HG03095 (cell line): ENCODE results near the gene THRA.

Experiments
- ATAC-seq: cut with Tn5 transposase; IDR thresholded peaks from one replicate; pipeline ENCODE4 v1.9.1; 2021; ENCODE audit warnings: moderate library complexity; ENCODE audit not compliant: unreplicated experiment

The THRA gene

DNA sequence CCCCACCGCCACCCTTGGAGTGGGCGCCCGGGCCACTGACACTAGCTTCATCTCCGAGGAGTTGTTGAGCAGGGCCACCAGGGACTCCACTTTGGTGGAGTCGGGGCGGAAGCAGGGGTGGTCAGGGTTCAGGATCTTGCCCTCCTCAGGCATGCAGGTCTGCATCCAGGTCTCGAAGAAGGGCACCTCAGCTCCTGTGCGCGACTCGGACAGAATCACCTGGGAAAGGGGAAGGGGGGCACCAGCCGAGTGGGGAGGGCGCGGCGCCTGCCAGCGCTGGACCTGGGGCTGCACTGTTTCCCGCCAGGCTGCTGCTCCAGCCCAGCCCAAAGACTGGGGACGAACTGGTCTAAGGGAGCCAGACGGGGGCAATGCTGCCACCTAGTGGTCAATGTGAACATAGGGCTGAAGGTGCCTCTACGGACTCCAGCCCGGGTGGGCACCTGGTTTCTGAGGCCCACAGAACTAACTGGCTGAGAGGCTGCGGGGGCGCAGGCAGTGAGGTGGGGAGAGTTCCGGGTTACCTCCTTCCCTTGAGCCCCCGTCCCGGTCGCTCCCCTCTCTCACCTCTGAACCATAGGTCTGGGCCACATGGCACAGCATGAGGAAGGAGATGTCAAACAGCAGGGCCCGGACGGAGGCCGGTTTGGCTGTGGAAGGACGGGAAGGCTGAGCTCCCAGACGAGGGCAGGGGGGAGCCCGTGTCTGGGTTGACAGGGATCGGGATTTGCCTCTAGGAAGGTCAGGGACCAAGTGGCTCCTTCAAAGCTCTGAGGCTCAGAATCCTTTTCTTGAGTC is 35.8 kb upstream of the THRA start:
- ATAC-seq = no peak

DNA sequence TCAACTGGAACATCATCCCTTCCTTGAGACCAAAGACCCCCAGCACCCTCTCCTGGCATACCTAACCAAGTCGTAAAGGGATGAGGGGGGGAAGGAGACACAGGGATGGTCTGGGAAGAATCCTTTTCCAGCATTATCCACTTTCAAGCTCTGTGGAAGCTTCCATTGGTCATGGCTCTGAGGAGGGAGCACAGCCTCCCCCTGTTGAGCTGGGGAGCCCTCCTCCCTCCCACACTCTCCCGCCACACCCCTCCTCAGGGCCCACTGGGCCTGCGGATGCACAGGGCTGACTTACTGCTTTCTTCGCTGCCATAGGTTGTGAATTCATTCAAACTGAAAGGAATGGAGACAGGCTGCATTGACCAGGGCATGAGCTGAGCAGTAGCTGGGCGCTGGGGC is 35.2 kb upstream of the THRA start:
- no peak for ATAC-seq

DNA sequence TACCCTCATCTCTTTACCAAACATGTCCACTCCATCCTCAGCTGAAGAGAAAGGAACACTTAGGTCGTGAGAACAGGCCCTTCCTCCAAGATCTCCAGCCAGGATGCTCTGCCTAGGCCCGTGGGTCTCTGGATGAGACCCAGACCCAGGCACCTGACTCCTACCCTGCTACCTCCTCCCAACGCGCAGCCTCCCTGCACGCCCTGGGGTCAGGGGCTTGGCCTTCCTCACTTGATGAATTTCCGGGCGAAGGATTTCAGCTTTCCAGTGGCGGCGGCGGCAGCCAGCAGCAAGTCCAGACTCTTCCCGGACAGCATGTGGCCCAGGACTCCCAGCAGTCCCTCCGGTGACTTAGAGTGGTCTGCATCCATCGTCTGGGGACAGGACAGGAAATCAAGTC is 34.2 kb upstream of the THRA start:
- ATAC-seq = no peak

DNA sequence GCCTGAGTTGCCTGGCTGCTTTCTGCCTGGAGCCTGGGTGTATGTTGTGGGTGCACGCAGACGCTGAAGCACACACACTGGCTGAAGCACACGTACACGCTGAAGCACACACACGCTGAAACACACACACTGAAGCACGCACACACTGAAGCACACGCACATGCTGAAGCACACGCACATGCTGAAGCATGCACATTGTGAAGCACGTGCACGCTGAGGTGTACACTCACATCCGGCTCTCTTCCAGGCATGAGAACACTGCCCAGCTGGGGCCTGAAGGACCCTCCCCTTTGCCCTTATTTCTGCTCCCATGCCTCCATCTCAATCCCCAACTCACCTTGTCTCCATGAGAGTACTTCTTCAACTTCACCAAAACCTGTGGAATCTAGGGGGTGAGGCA is 31.1 kb upstream of the THRA start:
- ATAC-seq = no peak

DNA sequence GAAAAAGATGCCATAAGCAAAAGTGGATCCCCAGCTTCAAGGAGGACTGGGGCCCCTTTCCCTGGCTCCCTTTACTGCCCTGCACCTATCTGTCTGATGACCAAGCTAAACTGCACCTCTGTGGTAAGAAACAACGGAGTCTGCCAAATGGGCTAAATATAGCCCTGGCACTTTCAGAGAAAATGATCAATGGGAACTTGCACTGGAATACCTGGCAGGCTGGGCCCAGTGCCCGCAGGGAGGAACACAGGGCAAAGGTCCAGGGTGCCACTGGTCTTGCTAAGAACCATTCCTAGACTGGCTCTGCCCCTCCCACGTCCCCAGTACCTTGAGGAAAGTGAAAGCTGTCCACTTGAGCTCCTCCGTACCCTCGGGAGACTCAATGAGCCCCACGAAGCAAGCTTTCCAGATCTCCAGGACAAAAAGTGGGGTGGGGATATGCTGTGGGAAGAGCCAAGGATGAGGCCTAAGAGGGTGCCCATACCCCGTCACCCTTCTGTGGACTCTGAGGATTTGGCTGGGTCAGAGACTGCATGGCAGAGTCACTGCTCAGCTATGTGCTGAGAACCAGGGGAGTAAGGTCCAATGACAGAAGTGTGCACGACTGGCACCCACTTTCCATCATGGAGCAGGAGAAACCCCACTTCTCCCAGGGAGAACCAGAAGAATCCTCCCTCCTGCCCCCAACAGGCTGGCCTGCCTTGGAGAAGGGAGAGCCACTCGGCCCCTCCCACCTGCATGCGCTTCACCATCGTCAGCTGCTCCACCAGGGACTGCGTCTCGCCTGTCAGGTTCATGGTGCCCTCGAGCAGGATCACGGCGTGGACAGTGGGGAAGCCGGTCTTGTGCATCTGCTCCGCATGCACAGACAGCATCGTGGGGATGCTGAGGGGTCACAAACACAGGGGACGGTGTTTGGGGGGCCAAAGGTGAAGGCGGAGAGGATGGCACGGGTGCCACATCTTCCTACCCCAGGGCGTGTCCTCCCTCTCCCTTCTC is 30.1 kb upstream of the THRA start:
- no peak for ATAC-seq

DNA sequence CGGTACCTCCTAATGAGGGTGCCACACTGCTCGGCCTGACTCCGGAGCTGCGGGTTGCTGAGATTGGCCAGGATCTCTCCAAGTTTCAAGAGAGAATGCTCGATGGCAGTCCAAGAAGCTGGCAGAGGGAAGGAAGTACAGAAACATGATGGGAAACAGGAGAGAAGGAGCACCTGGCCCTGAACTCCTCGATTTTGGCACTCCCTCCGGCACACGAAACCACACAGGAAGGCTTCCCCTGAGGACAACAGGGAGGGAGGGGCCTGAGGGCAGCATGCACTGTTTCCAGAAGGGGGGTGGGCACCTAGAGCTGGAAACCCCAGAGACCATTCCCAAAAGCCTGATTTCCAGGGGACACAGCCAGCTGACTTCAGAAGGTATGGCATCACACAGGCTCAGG is 29.4 kb upstream of the THRA start:
- no peak for ATAC-seq

DNA sequence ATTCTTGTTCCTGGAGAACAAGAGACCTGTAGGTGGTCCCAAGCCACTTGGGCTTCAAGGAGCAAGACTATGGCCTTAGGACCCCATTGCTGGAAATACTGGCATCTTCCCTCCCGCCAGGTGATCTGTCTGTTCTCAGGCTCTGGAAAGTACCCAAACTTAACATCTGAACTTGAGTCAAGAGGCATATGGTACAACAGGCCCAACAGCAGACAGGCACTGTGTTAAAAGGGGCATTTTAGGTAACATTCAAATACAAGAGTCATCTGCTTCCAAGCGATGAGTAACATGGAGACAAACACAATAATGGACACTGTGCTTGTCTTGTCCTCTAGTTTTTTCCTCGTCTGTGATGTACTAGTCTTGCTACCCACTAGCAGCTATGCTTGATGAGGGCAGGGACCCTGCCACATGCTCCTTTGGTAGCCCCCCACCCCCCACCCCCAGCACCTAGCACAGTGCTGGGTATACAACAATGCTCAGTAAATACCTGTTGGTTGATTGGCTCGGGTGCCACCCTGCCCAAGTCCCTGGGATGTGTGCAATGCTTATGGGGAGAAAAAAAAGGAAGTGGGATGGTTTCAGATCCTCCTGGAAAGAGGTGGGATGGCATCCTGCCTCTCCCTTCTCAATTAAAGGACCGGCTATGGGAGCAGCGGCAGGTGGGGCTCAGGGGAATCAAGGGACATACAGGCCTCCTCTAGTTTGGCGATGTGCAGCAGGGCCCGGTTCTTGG is 28.2 kb upstream of the THRA start:
- no peak for ATAC-seq

DNA sequence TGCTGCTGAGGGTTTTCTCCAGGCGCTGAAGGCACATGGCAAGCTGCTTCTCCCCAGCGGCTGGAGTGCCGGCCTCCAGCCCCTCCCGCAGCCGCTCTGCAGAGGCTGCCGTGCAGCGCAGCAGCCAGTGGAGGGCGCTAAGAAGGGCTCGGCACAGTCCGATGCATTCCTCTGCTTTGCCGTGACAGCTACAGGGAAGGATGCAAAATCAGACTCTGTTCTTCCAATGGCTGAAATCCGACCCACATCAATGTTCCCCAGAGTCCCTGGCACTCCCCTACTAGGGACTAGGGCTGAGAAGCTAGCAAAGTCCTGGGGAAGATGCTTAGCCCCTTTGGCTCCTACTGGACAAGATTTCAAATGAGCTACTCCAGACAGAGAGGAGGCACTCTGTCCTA is 27.6 kb upstream of the THRA start:
- no peak for ATAC-seq

DNA sequence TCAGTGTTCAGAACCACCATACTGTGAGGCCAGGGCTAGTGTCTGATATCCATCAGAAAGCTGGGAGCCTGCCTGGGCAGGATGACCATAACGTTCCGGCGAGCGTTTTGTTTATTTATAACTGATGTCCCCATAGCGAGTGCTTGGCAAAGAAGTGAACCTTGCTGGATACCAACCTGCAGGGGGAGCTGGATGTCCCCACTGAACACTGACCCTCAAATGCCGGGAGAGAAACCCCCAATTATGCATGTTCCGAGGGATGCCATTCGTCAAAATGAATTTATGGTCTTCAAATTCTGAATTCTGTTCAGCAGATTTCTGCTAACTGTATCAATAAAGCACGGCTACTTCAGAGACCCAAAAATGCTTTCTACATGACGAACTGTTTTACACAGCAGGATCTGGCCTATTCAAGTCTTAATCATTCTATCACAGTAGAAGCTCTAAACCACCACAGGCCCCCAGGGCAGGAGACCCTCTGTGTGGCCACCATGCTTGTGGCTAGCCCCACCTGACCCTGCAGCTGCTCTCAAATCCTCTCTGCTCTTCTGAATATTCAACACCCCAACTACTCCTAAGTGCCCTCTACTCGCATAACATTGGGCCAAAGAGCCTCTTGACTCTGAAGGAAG is 23.8 kb upstream of the THRA start:
- no peak for ATAC-seq

DNA sequence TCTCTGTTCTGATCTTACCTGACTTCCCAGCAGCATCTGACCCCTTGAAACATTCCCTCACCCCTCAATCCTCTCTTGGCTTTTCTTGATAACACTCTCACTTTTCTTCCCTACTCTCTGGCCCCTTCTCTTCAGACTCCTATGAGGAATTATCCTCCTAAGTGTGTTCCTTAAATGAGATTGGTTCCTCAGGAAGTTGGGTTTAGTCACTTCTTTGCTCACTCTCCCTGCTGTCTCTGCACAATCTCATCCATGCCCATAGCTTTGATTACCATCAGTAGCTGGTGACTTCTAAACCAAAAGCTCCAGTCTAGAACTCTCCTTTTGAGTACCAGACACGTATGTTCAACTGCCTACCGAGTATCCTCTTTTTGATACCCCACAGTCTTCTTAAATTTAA is 21.6 kb upstream of the THRA start:
- no peak for ATAC-seq

DNA sequence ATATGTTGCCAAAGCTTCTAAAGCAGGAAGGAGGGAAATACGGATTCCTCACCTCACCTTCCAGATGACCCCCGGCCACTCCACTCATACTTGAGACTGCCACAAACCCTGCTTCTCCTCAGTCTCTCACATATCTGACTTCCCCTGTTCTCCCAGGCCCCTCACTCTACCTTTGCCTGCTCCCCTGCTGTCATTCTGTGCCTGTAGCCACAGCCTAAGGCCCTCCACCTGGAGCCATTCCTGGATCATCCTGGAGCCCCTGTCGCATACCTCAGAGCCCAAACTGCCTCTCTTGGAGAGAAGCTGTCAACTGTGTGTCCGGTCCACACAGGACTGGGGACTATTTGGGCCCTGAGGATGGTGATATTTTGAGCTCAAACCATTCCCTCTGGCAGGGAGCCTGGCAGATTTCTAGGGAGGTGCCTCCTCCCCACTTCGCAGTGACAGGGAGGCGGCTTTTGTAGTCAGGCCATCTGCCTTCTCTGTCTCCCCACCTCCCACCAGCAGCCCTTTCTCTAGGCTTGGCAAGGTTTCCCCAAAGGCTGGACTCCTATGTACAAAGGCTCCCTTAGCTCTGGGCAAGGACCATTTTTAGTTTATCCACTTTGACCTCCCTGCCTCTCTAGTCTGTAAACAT is 6.3 kb upstream of the THRA start:
- ATAC-seq = no peak

DNA sequence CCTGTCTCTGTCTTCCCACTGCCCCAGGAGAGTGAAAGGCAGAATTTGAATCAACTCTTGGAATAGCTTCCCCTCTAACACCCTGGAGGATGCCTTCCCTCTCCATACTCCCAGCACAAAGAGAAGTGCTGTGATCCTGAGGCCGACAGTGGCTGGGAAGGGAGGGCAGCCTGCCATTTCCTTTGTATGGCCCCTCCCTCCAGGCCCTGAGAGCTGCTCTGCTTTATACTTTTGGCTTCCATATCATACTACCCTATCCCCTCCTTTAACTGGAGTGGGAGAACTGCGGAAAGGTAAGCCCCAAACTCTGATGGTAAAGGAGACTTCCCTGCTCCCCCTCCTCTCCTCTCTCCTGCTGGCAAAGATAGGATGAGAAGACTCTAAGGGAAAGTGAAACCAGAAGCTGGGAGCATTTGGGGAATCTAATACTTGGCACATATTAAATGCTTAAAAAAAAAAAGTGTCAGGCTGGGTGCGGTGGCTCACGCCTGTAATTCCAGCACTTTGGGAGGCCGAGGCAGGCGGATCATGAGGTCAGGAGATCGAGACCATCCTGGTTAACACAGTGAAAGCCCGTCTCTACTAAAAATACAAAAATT is 4.5 kb upstream of the THRA start:
- no peak for ATAC-seq

DNA sequence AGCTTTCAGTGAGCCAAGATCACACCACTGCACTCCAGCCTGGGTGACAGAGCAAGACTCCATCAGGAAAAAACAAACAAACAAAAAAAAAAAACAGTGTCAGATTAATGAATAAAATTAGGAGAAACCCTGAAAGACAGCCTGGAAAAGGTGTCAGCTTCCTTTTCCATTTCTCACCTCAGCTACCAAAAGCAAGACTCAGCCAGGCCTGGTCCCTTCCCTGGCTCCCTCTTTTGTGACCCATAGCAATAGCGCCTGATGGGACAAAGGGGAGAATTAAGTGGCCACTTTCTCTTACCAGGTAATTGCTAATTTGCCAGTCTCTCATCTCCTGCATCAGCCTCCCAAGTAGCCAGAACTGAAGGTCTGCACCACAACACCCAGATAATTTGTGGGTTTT is 3.9 kb upstream of the THRA start:
- no peak for ATAC-seq

DNA sequence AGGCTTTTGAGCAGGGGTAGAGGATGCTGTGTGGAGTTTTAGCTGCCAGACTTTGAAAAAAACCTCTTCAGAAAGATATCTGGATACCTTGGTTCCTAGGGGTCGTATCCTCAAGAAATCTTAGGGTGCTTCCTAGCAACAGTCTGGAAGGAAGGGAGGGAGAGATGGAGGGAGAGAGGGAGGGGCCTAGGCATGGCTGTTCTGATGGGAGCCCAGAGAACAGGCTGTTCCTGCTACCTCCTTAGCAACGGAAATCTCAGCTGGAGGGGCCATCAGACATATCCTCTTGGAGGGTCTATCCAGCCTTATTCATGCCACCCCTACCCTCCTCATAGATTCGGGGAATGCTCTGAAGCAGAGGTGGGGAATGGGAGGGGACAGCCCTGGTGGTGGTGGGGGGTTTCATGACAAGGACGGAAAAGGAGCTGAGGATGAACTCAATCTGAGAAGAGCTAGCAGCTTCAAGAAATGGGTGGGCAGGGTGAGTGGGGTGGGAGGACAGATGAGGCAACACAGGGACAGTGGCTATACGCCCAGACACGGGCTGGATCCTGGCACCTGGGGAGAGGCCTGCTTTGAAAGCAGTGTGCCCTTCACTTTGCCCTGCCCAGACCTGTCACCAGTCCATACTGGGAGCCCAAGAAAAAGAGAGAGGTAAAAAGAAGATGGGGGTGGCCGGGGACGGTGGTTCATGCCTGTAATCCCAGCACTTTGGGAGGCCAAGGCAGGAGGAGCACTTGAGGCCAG is 2.9 kb upstream of the THRA start:
- ATAC-seq = no peak

DNA sequence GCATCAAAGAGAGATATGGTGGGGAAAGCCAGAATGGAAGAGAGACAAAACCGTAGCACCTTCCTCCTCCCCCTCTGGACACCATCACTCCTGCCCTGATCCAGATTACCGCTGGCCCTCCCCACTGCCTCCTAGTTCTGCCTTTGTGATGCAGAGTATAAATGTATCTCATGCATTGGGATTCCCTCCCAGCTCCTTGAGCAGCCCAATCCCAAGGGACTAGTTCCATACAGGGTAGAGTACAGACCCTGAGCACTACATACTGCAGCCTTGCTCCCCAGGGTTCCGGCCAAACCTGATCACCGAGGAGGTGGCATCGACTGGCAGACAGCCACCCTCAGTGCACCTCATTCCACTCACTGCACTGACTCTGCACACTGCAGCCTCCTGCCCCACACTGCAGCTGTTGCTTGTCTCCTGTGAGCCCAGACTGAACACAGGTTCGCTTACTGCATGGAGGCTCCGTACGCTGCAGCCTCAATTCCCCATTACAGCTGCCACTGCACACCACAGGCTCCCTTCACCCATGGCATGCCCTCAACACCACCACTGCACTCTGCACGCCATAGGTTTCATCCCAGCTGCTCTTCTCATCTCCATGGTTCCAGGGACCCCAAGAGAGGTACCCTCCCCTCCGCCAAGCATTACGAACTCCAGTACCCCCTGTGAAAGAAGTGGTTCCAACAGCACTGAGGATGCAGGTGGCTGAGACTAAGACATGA is 1.7 kb upstream of the THRA start:
- ATAC-seq = no peak

DNA sequence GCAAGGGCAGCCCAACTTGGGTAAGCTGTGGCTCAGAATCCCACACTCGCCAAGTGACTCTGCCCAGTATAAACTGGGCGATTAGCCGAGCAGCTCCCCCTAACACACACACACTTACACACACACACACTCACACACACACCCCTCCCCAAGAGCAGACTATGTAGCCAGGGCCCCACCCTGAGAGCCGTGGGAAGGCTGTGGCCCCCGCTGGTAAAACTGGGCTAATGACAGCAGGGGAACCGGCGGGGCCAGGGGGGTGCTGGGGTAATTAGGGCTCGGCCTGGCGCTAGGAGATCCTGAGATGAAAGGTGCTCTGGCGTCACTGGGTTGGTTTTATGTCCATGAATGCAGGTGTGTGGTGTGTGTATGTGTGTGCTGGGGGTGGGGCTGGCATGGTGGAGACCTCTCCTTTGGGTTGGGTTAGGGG is 1.1 kb upstream of the THRA start:
- ATAC-seq = no peak

DNA sequence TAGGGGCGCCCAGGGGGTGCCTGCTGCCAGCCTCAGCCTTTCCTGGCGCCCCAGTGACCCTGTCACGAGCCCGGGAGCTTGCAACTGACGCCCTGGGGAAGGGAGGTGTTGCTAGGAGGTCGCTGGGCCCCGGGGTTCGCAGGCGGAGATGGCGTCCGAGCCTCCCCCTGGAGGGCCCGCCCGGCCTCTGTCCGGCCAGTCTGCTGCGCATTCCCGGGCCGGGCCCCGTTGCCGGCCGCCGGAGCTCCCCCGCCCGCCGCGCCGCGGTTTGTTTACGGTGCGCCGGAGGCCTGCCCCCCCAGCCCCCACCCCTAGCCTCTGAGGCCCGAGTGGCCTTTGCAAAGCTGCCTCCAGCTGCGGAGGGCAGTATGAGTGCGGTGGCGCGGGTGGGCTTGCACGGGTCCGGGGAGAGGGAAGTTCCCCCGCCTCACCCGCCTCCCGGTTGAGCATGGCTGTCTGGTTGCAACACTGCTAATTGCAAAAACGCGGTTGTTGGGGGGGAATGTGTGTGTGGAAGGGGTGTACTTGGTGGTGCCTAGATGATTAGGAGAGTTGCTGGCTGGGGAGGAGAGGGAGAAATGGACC is 514 bp downstream of the THRA start:
- ATAC-seq = no peak

DNA sequence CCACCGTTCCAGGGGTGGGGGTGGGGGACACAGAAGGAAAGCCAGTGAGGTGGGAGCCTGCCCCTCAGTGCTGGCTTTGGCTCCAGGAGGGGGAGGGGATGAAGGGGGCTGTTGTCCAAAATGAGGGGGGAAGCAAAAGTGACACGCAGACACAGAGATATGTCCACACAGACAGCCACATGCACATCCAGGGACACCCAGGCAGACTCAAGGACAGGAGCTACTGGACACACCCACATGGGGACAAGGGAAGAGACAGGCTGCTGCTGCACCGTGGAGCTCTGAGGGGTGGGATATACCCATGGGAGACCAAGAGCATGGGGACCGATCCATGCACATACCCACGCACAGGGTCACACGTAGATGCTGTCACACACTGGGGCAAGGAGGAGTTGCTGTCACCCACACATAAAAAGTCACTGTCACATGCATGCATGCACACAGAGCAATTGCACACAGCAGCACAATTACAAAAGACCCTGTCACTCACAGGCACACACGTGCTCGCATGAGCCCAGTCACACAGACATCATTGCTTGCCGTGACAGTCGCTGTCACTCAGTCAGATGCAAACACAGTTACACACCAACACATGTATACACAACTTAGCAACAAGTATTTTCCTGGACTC is 1.3 kb downstream of the THRA start:
- ATAC-seq = no peak
